HCT116 (cell line): ENCODE data around the gene ADD3. TPM values are rescaled to one million over a fixed set of nuclear protein-coding genes. Genes with fewer than 3 reads are reported as not detected.

ENCODE experiments used
- ATAC-seq: fragments of 200-7000 bp; cut with Tn5 transposase; 2 replicates; pipeline ENCODE4 v1.9.1; 2020; ENCODE audit warnings: mild to moderate bottlenecking, moderate library complexity
- BruUV-seq: library from RNA; stranded (reverse); fragments of 400-500 nt; replicated peaks from 2 replicates; lab custom pipeline; 2021; lab: Mats Ljungman, UMichigan
- CTCF ChIA-PET: fragments of 300-600 bp; sonication (Branson Sonifier 250); formaldehyde crosslinking; loops from one replicate; lab custom pipeline; 2021; ENCODE audit warnings: antibody characterized with exemption; lab: Charles Lee
- POLR2A ChIA-PET: fragments of 300-600, 350-600 bp; sonication (Branson Sonifier 250); formaldehyde crosslinking; loops from one replicate; lab custom pipeline; 2021; ENCODE audit warnings: antibody characterized with exemption; lab: Charles Lee
- RAD21 ChIA-PET, 2 experiments: fragments of 300-600 bp; sonication (Branson Sonifier 250); formaldehyde crosslinking; loops; one replicate each; lab custom pipeline; 2023; ENCODE audit warnings: low total read pairs in 2 of 2; ENCODE audit not compliant: uncharacterized antibody in 2 of 2, unreplicated experiment in 2 of 2, low non-redundant PET in 1 of 2; lab: Charles Lee
- DNase-seq: peaks from one replicate; pipeline ENCODE4 v3.0.0-alpha.2; 2010; ENCODE audit warnings: low read depth, low spot score
- H2AFZ ChIP-seq: fragments of 200-600 bp; shearing (Covaris generic), sonication (generic); 2 replicates; pipeline ENCODE4 v1.6.1; 2017; ENCODE audit warnings: low read depth, mixed run types, mixed read lengths, antibody characterized with exemption, low read length; ENCODE audit not compliant: poor library complexity, severe bottlenecking
- H3K27ac ChIP-seq: 2 replicates; pipeline ENCODE4 v1.5.1; 2012; ENCODE audit warnings: low read depth, low read length
- H3K27me3 ChIP-seq: fragments of 200-600 bp; sonication (generic); 2 replicates; pipeline ENCODE4 v1.6.1; 2016; ENCODE audit warnings: mixed run types, low read length, mixed read lengths; ENCODE audit not compliant: insufficient read depth
- H3K36me3 ChIP-seq, 2 experiments: fragments of 200-500 bp in 1 of 2; fragments of 200-600 bp in 1 of 2; sonication (Bioruptor generic) in 1 of 2; sonication (generic) in 1 of 2; 2 replicates each; pipeline versions ENCODE4 v1.5.1 to v1.6.1; 2014 to 2016; ENCODE audit warnings: low read length in 2 of 2, inconsistent platforms in 1 of 2, mixed read lengths in 1 of 2, mixed run types in 1 of 2; ENCODE audit not compliant: insufficient read depth in 2 of 2, control insufficient read depth in 1 of 2
- H3K4me1 ChIP-seq, 2 experiments: fragments of 200-600 bp in 1 of 2; sonication (generic) in 1 of 2; 2 replicates each; pipeline versions ENCODE4 v1.5.1 to v1.6.1; 2012 to 2017; ENCODE audit warnings: low read length in 2 of 2, inconsistent platforms in 1 of 2, mild to moderate bottlenecking in 1 of 2, mixed read lengths in 1 of 2, mixed run types in 1 of 2, moderate library complexity in 1 of 2; ENCODE audit not compliant: insufficient read depth in 2 of 2, control insufficient read depth in 1 of 2
- H3K4me2 ChIP-seq: fragments of 200-600 bp; sonication (generic); 2 replicates; pipeline ENCODE4 v1.6.1; 2017; ENCODE audit warnings: mixed run types, low read length, mixed read lengths
- H3K4me3 ChIP-seq, 2 experiments: fragments of 200-600 bp in 1 of 2; sonication (generic) in 1 of 2; replicated peaks in 1 of 2; 2 replicates each; pipeline ENCODE4 v1.5.1; 2011 to 2016; ENCODE audit warnings: low read length in 2 of 2, control low read depth in 1 of 2, low read depth in 1 of 2, mild to moderate bottlenecking in 1 of 2, mixed read lengths in 1 of 2, mixed run types in 1 of 2
- H3K79me2 ChIP-seq: fragments of 200-600 bp; sonication (generic); 2 replicates; pipeline ENCODE4 v1.6.1; 2017; ENCODE audit warnings: mild to moderate bottlenecking, mixed run types, low read length, moderate library complexity, mixed read lengths; ENCODE audit not compliant: insufficient read depth
- H3K9ac ChIP-seq: fragments of 200-600 bp; sonication (generic); 2 replicates; pipeline ENCODE4 v1.6.1; 2016; ENCODE audit warnings: low read length, mixed read lengths
- H3K9me2 ChIP-seq: fragments of 200-600 bp; sonication (generic), shearing (Covaris generic); 2 replicates; pipeline ENCODE4 v1.6.1; 2017; ENCODE audit warnings: mixed run types, mild to moderate bottlenecking, moderate library complexity; ENCODE audit not compliant: insufficient read depth
- H3K9me3 ChIP-seq, 2 experiments: fragments of 200-500 bp in 1 of 2; fragments of 200-600 bp in 1 of 2; sonication (Bioruptor generic) in 1 of 2; sonication (generic) in 1 of 2; 2 replicates each; pipeline ENCODE4 v1.6.1; 2014 to 2017; ENCODE audit warnings: low read length in 2 of 2, mixed read lengths in 2 of 2, inconsistent platforms in 1 of 2, low read depth in 1 of 2, mild to moderate bottlenecking in 1 of 2, mixed run types in 1 of 2, moderate library complexity in 1 of 2; ENCODE audit not compliant: control insufficient read depth in 1 of 2, insufficient read depth in 1 of 2
- H4K20me1 ChIP-seq: fragments of 200-600 bp; sonication (generic), shearing (Covaris generic); 2 replicates; pipeline ENCODE4 v1.6.1; 2017; ENCODE audit warnings: mixed run types, mild to moderate bottlenecking, moderate library complexity; ENCODE audit not compliant: insufficient read depth
- CEBPB ChIP-seq: IDR thresholded peaks from 2 replicates; pipeline ENCODE4 v1.6.1; 2012; ENCODE audit warnings: low read depth
- CTCF ChIP-seq, 3 experiments: fragments of 200-600 bp in 1 of 3; sonication (generic) in 1 of 3; IDR thresholded peaks in 2 of 3; conservative IDR thresholded peaks in 1 of 3; 2 replicates each; pipeline ENCODE4 v1.5.1; 2012 to 2017; ENCODE audit warnings: low read depth in 2 of 3, low read length in 2 of 3, antibody characterized with exemption in 1 of 3, borderline replicate concordance in 1 of 3, control low read depth in 1 of 3, mild to moderate bottlenecking in 1 of 3, mixed read lengths in 1 of 3, mixed run types in 1 of 3, moderate library complexity in 1 of 3; ENCODE audit not compliant: insufficient read depth in 1 of 3
- EGR1 ChIP-seq: IDR thresholded peaks from 2 replicates; pipeline ENCODE4 v1.6.1; 2012; ENCODE audit warnings: low read depth
- EZH2 ChIP-seq: fragments of 200-600 bp; sonication (generic); IDR thresholded peaks from 2 replicates; pipeline ENCODE4 v1.6.1; 2017; ENCODE audit warnings: antibody characterized with exemption, mixed run types
- EZH2phosphoT487 ChIP-seq: fragments of 200-600 bp; IDR thresholded peaks from 2 replicates; pipeline ENCODE4 v1.6.1; 2018; ENCODE audit warnings: antibody characterized with exemption, borderline replicate concordance
- FOSL1 ChIP-seq: IDR thresholded peaks from 2 replicates; pipeline ENCODE4 v1.6.1; 2012; ENCODE audit warnings: low read depth
- JUND ChIP-seq: IDR thresholded peaks from 2 replicates; pipeline ENCODE4 v1.6.1; 2012
- MAX ChIP-seq: IDR thresholded peaks from 2 replicates; pipeline ENCODE4 v1.6.1; 2012
- POLR2A ChIP-seq: IDR thresholded peaks from 2 replicates; pipeline ENCODE4 v1.7.0; 2011; ENCODE audit warnings: borderline replicate concordance; ENCODE audit not compliant: insufficient read depth, insufficient read length; ENCODE audit errors: extremely low read depth
- POLR2AphosphoS5 ChIP-seq: IDR thresholded peaks from 2 replicates; pipeline ENCODE4 v1.6.1; 2011; ENCODE audit warnings: mild to moderate bottlenecking, low read depth, low read length, moderate library complexity
- REST ChIP-seq: IDR thresholded peaks from 2 replicates; pipeline ENCODE4 v1.6.1; 2012; ENCODE audit warnings: low read depth
- SIN3A ChIP-seq: IDR thresholded peaks from 2 replicates; pipeline ENCODE4 v1.6.1; 2012; ENCODE audit warnings: low read depth
- SP1 ChIP-seq: IDR thresholded peaks from 2 replicates; pipeline ENCODE4 v1.6.1; 2012; ENCODE audit warnings: low read depth
- ZFX ChIP-seq: fragments of 450-650 bp; IDR thresholded peaks from 2 replicates; pipeline ENCODE4 v1.6.1; 2017
- intact Hi-C: fragments of 100-400 bp; cut with micrococcal nuclease; formaldehyde crosslinking; loops from 2 replicates; pipeline ENCODE4 v1.10.0; 2022
- total RNA-seq: library from RNA; stranded (reverse); gene quantifications from one replicate; pipeline ENCODE4 v1.2.1, GENCODE V29; 2021; ENCODE audit not compliant: unreplicated experiment

Gene ADD3
- total RNA-seq, 1 experiment from 2014 or later: 41.1 TPM

GRCh38 chr10:110129490-110129889 is 121.7 kb downstream of the ADD3 start:
- Histone ChIP-seq H2AFZ (no peak overlapping the region), H3K27me3 (no peaks in the 10 kb centered on the region), H3K9ac (no peak overlapping the region), H3K27ac (no peak overlapping the region), H3K36me3 (peaks cover 0 to 14% of the 10 kb centered on the region in 2 experiments; a peak in 1 of 4 replicates), H3K4me1 (no peaks in the 10 kb centered on the region), H3K9me2 (no peaks in the 10 kb centered on the region), H3K9me3 (no peaks in the 10 kb centered on the region), H3K4me2 (no peak overlapping the region), H3K79me2 (no peaks in the 10 kb centered on the region), H3K4me3 (no peak overlapping the region), H4K20me1 (no peaks in the 10 kb centered on the region)
- intact Hi-C loops: no loop called here
- TF ChIP-seq ZFX (no peak), CEBPB (no peak), SIN3A (no peak), EZH2phosphoT487 (no peak), POLR2AphosphoS5 (no peak), MAX (no peak), FOSL1 (no peak), EGR1 (no peak), CTCF (IDR thresholded peaks at IDR 0.05 in 2 of 3, conservative IDR thresholded peaks at IDR 0.05 in 1 of 3; ENCODE audit: borderline replicate concordance in 1 of 3, insufficient read depth in 1 of 3, low read depth in 2 of 3, low read length in 2 of 3) (no peak), EZH2 (no peak), JUND (no peak), SP1 (no peak), REST (no peak), POLR2A (no peak)
- ATAC-seq: no peak
- RAD21 ChIA-PET: interaction anchor here in 1 of 2 experiments (1.0 kb wide), 1 partner anchor 245 kb away, joined by 4 read pairs; no protein-coding TSS in a partner anchor
- POLR2A ChIA-PET: no interaction called here
- DNase-seq: no peak
- CTCF ChIA-PET: interaction anchor here (0.8 kb wide), 1 partner anchor 245 kb away, joined by 6 read pairs; no protein-coding TSS in a partner anchor
- BruUV-seq: no TSS peak
